HEK293 (cell line): ENCODE results near the gene SLC66A2.

Experiments
- CTCF ChIP-seq: fragments of 450-650 bp; formaldehyde crosslinking; IDR thresholded peaks from 2 replicates; pipeline ENCODE4 v1.5.1; 2016; ENCODE audit warnings: missing biosample characterization, missing genetic modification characterization
- PBX3 ChIP-seq: sonication (generic); formaldehyde crosslinking; IDR thresholded peaks from 2 replicates; pipeline ENCODE4 v1.8.1; 2022; ENCODE audit warnings: mild to moderate bottlenecking, moderate library complexity, missing genetic modification reagents
- REST ChIP-seq: fragments of 450-650 bp; formaldehyde crosslinking; IDR thresholded peaks from 2 replicates; pipeline ENCODE4 v1.5.1; 2016; ENCODE audit warnings: missing biosample characterization, missing genetic modification characterization
- TSHZ1 ChIP-seq: fragments of 450-650 bp; formaldehyde crosslinking; IDR thresholded peaks from 2 replicates; pipeline ENCODE4 v1.5.1; 2016; ENCODE audit warnings: missing biosample characterization, missing genetic modification characterization, borderline replicate concordance
- YY1 ChIP-seq: fragments of 450-650 bp; formaldehyde crosslinking; IDR thresholded peaks from 2 replicates; pipeline ENCODE4 v1.5.1; 2018; ENCODE audit warnings: missing biosample characterization, missing genetic modification characterization
- YY2 ChIP-seq: fragments of 450-650 bp; formaldehyde crosslinking; IDR thresholded peaks from 2 replicates; pipeline ENCODE4 v1.5.1; 2016; ENCODE audit warnings: missing biosample characterization, missing genetic modification characterization
- ZBTB17 ChIP-seq: fragments of 450-650 bp; formaldehyde crosslinking; IDR thresholded peaks from 2 replicates; pipeline ENCODE4 v1.5.1; 2016; ENCODE audit warnings: missing biosample characterization, missing genetic modification characterization
- ZNF114 ChIP-seq: fragments of 450-650 bp; formaldehyde crosslinking; IDR thresholded peaks from 2 replicates; pipeline ENCODE4 v1.5.0; 2017; ENCODE audit warnings: missing biosample characterization, missing genetic modification characterization
- ZNF133 ChIP-seq: fragments of 450-650 bp; formaldehyde crosslinking; IDR thresholded peaks from 2 replicates; pipeline ENCODE4 v1.5.1; 2016; ENCODE audit warnings: missing biosample characterization, missing genetic modification characterization
- ZNF26 ChIP-seq: fragments of 450-650 bp; formaldehyde crosslinking; IDR thresholded peaks from 2 replicates; pipeline ENCODE4 v1.5.1; 2016; ENCODE audit warnings: missing biosample characterization, missing genetic modification characterization
- ZNF274 ChIP-seq, 2 experiments: fragments of 200-500 bp in 1 of 2; fragments of 450-650 bp in 1 of 2; sonication (Bioruptor generic) in 1 of 2; formaldehyde crosslinking in 1 of 2; IDR thresholded peaks; 2 replicates each; pipeline versions ENCODE4 v1.5.1 to v1.6.1; 2014 to 2016; ENCODE audit warnings: borderline replicate concordance in 1 of 2, inconsistent platforms in 1 of 2, low read length in 1 of 2, missing biosample characterization in 1 of 2, missing genetic modification characterization in 1 of 2
- ZNF335 ChIP-seq: fragments of 450-650 bp; formaldehyde crosslinking; conservative IDR thresholded peaks from 2 replicates; pipeline ENCODE4 v1.5.1; 2016; ENCODE audit warnings: missing biosample characterization, missing genetic modification characterization
- ZSCAN5A ChIP-seq: fragments of 450-650 bp; formaldehyde crosslinking; IDR thresholded peaks from 2 replicates; pipeline ENCODE4 v1.5.1; 2016; ENCODE audit warnings: missing biosample characterization, missing genetic modification characterization

GRCh38 chr18:79884963-79885728 is 66.3 kb downstream of the SLC66A2 start:
- TF ChIP-seq ZNF335 (tag by site-specific recombination) (no peak), ZNF114 (tag by site-specific recombination) (no peak), TSHZ1 (tag by site-specific recombination) (no peak), YY1 (no peak), CTCF (tag by site-specific recombination) (no peak), ZSCAN5A (tag by site-specific recombination) (no peak), REST (tag by site-specific recombination) (no peak), ZNF274 (IDR thresholded peaks at IDR 0.05; ENCODE audit: low read length) (no peak), ZNF274 (tag by site-specific recombination; IDR thresholded peaks at IDR 0.05; ENCODE audit: borderline replicate concordance) (no peak), ZBTB17 (tag by site-specific recombination) (no peak), YY2 (no peak), PBX3 (no peak), ZNF133 (tag by site-specific recombination) (no peak), ZNF26 (tag by site-specific recombination) (no peak)
